Vagina (tissue), 2 donors: ENCODE measurements around the gene PTPRN2. TPM values are rescaled to one million over a fixed set of nuclear protein-coding genes. Genes with fewer than 3 reads are reported as not detected.

Source experiments
- DNase-seq, 2 donors: peaks; one replicate each; pipeline ENCODE4 v3.0.0-alpha.2; 2017; ENCODE audit errors: extremely low spot score in 2 of 2
- H3K27ac ChIP-seq: fragments of 200-600 bp; sonication (generic); one replicate; pipeline ENCODE4 v1.5.1; 2019
- H3K27me3 ChIP-seq: fragments of 200-600 bp; sonication (generic); one replicate; pipeline ENCODE4 v1.5.1; 2019
- H3K36me3 ChIP-seq, 2 donors: fragments of 200-600 bp; sonication (generic); one replicate each; pipeline ENCODE4 v1.5.1; 2017 to 2019
- H3K4me1 ChIP-seq: fragments of 200-600 bp; sonication (generic); one replicate; pipeline ENCODE4 v1.5.1; 2019
- H3K4me3 ChIP-seq, 2 donors: fragments of 200-600 bp; sonication (generic); 1 replicate in 1 of 2; 2 replicates in 1 of 2; pipeline ENCODE4 v1.5.1; 2016 to 2019
- H3K9me3 ChIP-seq: fragments of 200-600 bp; sonication (generic); one replicate; pipeline ENCODE4 v1.5.1; 2019
- CTCF ChIP-seq, 3 experiments: fragments of 450-650 bp in 2 of 3; fragments of 200-600 bp in 1 of 3; sonication (generic) in 1 of 3; IDR thresholded peaks; one replicate each; pipeline ENCODE4 v1.5.1; 2017 to 2019; ENCODE audit warnings: antibody characterized with exemption in 3 of 3, mild to moderate bottlenecking in 2 of 3, moderate library complexity in 2 of 3
- POLR2A ChIP-seq, 2 donors: fragments of 450-650 bp; IDR thresholded peaks; one replicate each; pipeline ENCODE4 v1.6.1; 2017; ENCODE audit warnings: antibody characterized with exemption in 2 of 2, mild to moderate bottlenecking in 2 of 2, moderate library complexity in 2 of 2
- POLR2AphosphoS5 ChIP-seq, 2 donors: sonication (generic); formaldehyde crosslinking; IDR thresholded peaks; one replicate each; pipeline ENCODE4 v1.9.0; 2017; ENCODE audit warnings: antibody characterized with exemption in 2 of 2, mild to moderate bottlenecking in 2 of 2, low read depth in 1 of 2; ENCODE audit not compliant: insufficient read depth in 1 of 2
- intact Hi-C: fragments of 100-400 bp; cut with DNase I; formaldehyde crosslinking; loops from one replicate; pipeline ENCODE4 v1.15.1; 2023
- total RNA-seq: library from RNA; depleted of rRNA; stranded (reverse); fragments of >200 nt; gene quantifications from one replicate; pipeline ENCODE4 v1.2.3, GENCODE V29; 2016

PTPRN2 gene
- total RNA-seq, 1 donor from 2014 or later = 7.4 TPM

GRCh38 chr7:158120716-158121115, 466.9 kb downstream of the PTPRN2 start:
- no peaks in the 10 kb centered on the region for H3K36me3 ChIP-seq
- no peaks in the 10 kb centered on the region for H3K4me1 ChIP-seq
- no peaks in the 10 kb centered on the region for H3K27me3 ChIP-seq
- H3K27ac ChIP-seq = no peak overlapping the region
- DNase-seq = no peak
- intact Hi-C loops = no loop called here
- H3K9me3 ChIP-seq = no peaks in the 10 kb centered on the region
- TF ChIP-seq POLR2AphosphoS5 (IDR thresholded peaks at IDR 0.05; ENCODE audit: insufficient read depth in 1 of 2, low read depth in 1 of 2) (no peak), CTCF (IDR thresholded peaks at IDR 0.05) (no peak), POLR2A (IDR thresholded peaks at IDR 0.05) (no peak)
- no peak overlapping the region for H3K4me3 ChIP-seq

- H3K4me1 ChIP-seq = no peaks in the 10 kb centered on the region
- no peak overlapping the region for H3K4me3 ChIP-seq
- H3K27me3 ChIP-seq = no peaks in the 10 kb centered on the region
- no peak overlapping the region for H3K27ac ChIP-seq
- no peak for DNase-seq
- no peak for TF ChIP-seq POLR2A (IDR thresholded peaks at IDR 0.05)
- no peak for TF ChIP-seq POLR2AphosphoS5 (IDR thresholded peaks at IDR 0.05; ENCODE audit: insufficient read depth in 1 of 2, low read depth in 1 of 2)
- no peak for TF ChIP-seq CTCF (IDR thresholded peaks at IDR 0.05)
- intact Hi-C loops = no loop called here
- H3K9me3 ChIP-seq = no peaks in the 10 kb centered on the region
- no peaks in the 10 kb centered on the region for H3K36me3 ChIP-seq
Observed at GRCh38 chr7:158120316-158120715, 467.3 kb downstream of the PTPRN2 start.

- intact Hi-C loops = no loop called here
- Histone ChIP-seq H3K36me3 (no peaks in the 10 kb centered on the region), H3K27me3 (no peaks in the 10 kb centered on the region), H3K27ac (no peak overlapping the region), H3K4me1 (no peaks in the 10 kb centered on the region), H3K4me3 (no peak overlapping the region), H3K9me3 (no peaks in the 10 kb centered on the region)
- TF ChIP-seq POLR2A (IDR thresholded peaks at IDR 0.05) = no peak
- no peak for TF ChIP-seq POLR2AphosphoS5 (IDR thresholded peaks at IDR 0.05; ENCODE audit: insufficient read depth in 1 of 2, low read depth in 1 of 2)
- no peak for TF ChIP-seq CTCF (IDR thresholded peaks at IDR 0.05)
- DNase-seq = no peak
Observed at GRCh38 chr7:158117341-158118222, 470.0 kb downstream of the PTPRN2 start.

- no peak for TF ChIP-seq CTCF (IDR thresholded peaks at IDR 0.05)
- TF ChIP-seq POLR2A (IDR thresholded peaks at IDR 0.05) = no peak
- TF ChIP-seq POLR2AphosphoS5 (IDR thresholded peaks at IDR 0.05; ENCODE audit: insufficient read depth in 1 of 2, low read depth in 1 of 2) = no peak
- no peaks in the 10 kb centered on the region for H3K27me3 ChIP-seq
- intact Hi-C loops = no loop called here
- no peaks in the 10 kb centered on the region for H3K9me3 ChIP-seq
- H3K36me3 ChIP-seq = no peaks in the 10 kb centered on the region
- no peak for DNase-seq
- no peaks in the 10 kb centered on the region for H3K4me1 ChIP-seq
- no peak overlapping the region for H3K27ac ChIP-seq
- no peak overlapping the region for H3K4me3 ChIP-seq
Observed at GRCh38 chr7:158116235-158116634, 471.4 kb downstream of the PTPRN2 start.
